ENCODE data around the gene DSCAM.

DNA sequence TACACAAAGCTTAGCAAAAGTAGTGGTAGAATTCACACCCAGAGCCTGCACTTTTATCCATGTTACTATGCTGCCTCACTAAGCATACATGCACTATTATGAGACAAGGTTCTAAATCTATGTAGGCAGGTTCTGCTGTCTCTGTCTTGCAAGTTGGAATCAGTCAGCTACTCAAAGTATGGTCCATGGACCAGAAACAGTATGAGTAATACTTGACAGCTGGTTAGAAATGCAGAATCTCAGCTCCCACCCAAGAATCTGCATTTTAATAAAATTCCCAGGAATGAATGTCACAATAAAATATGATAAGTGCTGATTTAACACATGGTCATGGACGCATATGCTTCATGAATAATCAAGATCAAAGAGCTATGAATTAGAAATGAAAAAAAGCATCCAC is 50.5 kb downstream of the DSCAM start:
- TF ChIP-seq CTCF (IDR thresholded peaks at IDR 0.05; ENCODE audit: low read length) = no peak
- no peak for TF ChIP-seq EZH2 (IDR thresholded peaks at IDR 0.05; ENCODE audit: borderline replicate concordance, low read length)

Data from OCI-LY1 (cell line).